Measurements from ENCODE around the gene PCSK6.

Gene PCSK6

DNA sequence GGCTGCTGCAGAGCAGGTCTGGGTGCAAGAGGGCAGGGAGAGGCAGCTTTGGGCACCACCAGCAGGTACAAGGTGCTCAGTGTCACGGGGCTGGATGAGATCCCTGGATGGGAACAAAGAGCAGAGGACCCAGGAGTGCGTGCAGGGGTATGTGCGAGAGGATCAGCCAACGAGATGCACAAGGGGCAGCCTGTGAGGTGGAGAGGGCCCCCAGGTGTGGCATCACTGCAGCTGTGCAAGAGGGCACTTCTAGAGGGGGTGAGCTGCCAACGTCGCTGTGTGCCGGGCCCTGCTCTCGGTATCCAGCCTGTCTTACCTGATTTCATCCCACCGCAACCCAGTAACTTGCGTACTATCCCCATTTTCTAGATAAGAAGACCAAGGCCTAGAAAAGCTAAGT, 127.1 kb downstream of the PCSK6 start:
- Histone ChIP-seq H3K4me1 (ENCODE audit: control insufficient read depth, low read length) (no peaks in the 10 kb centered on the region), H3K4me2 (ENCODE audit: low read length) (no peak overlapping the region), H3K4me3 (ENCODE audit: low read length) (no peak overlapping the region), H3K27me3 (ENCODE audit: control insufficient read depth, low read length) (peaks cover 7% of the 10 kb centered on the region; the same call in 1 of the 2 replicates), H3K27ac (ENCODE audit: low read depth, low read length) (no peak overlapping the region), H3K79me2 (ENCODE audit: control insufficient read depth, low read length) (no peaks in the 10 kb centered on the region), H3K9me3 (ENCODE audit: control insufficient read depth, insufficient read depth, low read length) (no peaks in the 10 kb centered on the region), H3K9me2 (replicated peaks; ENCODE audit: control insufficient read depth, low read length) (no peaks in the 10 kb centered on the region), H3F3A (ENCODE audit: control insufficient read depth, insufficient read depth) (no peaks in the 10 kb centered on the region), H4K20me1 (ENCODE audit: control insufficient read depth, insufficient read depth, low read depth, low read length) (no peaks in the 10 kb centered on the region), H3K36me3 (ENCODE audit: control insufficient read depth, low read length) (no peaks in the 10 kb centered on the region)
- no peak for TF ChIP-seq CTCF (IDR thresholded peaks at IDR 0.05; ENCODE audit: low read depth, low read length, poor library complexity, severe bottlenecking)
- no peak for TF ChIP-seq EZH2phosphoT487 (IDR thresholded peaks at IDR 0.05; ENCODE audit: borderline replicate concordance, low read length)

DNA sequence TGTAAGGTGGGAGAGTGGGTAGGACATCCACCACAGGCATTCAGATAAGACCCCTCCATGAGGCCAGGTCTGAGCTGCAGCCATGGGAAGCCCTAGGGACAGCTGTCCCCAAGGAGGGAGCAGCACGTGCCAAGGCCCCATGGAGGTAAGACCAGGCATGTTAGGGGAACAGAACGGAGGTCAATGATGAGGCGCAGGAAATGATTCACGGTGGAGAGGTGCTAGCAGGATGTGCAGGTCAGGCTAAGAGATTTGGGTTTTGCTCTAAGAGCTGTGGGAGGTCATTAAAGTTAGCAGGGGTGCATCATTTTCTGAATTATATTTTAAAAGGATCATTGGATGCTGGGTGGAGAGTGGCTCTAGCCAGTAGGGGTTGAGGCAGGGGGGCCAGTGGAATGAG, 128.1 kb downstream of the PCSK6 start:
- Histone ChIP-seq H3K4me3 (ENCODE audit: low read length) (no peak overlapping the region), H3K27ac (ENCODE audit: low read depth, low read length) (no peak overlapping the region), H3K9me3 (ENCODE audit: control insufficient read depth, insufficient read depth, low read length) (no peaks in the 10 kb centered on the region), H3K36me3 (ENCODE audit: control insufficient read depth, low read length) (no peaks in the 10 kb centered on the region), H3F3A (ENCODE audit: control insufficient read depth, insufficient read depth) (no peaks in the 10 kb centered on the region), H4K20me1 (ENCODE audit: control insufficient read depth, insufficient read depth, low read depth, low read length) (no peaks in the 10 kb centered on the region), H3K4me1 (ENCODE audit: control insufficient read depth, low read length) (no peaks in the 10 kb centered on the region), H3K4me2 (ENCODE audit: low read length) (no peak overlapping the region), H3K9me2 (replicated peaks; ENCODE audit: control insufficient read depth, low read length) (no peaks in the 10 kb centered on the region), H3K79me2 (ENCODE audit: control insufficient read depth, low read length) (no peaks in the 10 kb centered on the region), H3K27me3 (ENCODE audit: control insufficient read depth, low read length) (peaks cover 7% of the 10 kb centered on the region; the same call in 1 of the 2 replicates)
- TF ChIP-seq EZH2phosphoT487 (IDR thresholded peaks at IDR 0.05; ENCODE audit: borderline replicate concordance, low read length) = no peak
- TF ChIP-seq CTCF (IDR thresholded peaks at IDR 0.05; ENCODE audit: low read depth, low read length, poor library complexity, severe bottlenecking) = no peak

GRCh38 chr15:101359365-101359947, 130.1 kb downstream of the PCSK6 start:
- no peaks in the 10 kb centered on the region for H3K27me3 ChIP-seq (ENCODE audit: control insufficient read depth, low read length)
- no peak overlapping the region for H3K4me3 ChIP-seq (ENCODE audit: low read length)
- no peak overlapping the region for H3K4me2 ChIP-seq (ENCODE audit: low read length)
- no peak overlapping the region for H3K27ac ChIP-seq (ENCODE audit: low read depth, low read length)
- H3K9me3 ChIP-seq (ENCODE audit: control insufficient read depth, insufficient read depth, low read length) = no peaks in the 10 kb centered on the region
- H3K79me2 ChIP-seq (ENCODE audit: control insufficient read depth, low read length) = no peaks in the 10 kb centered on the region
- no peaks in the 10 kb centered on the region for H4K20me1 ChIP-seq (ENCODE audit: control insufficient read depth, insufficient read depth, low read depth, low read length)
- no peaks in the 10 kb centered on the region for H3K36me3 ChIP-seq (ENCODE audit: control insufficient read depth, low read length)
- H3K4me1 ChIP-seq (ENCODE audit: control insufficient read depth, low read length) = no peaks in the 10 kb centered on the region
- no peaks in the 10 kb centered on the region for H3K9me2 ChIP-seq (replicated peaks; ENCODE audit: control insufficient read depth, low read length)
- no peak for TF ChIP-seq CTCF (IDR thresholded peaks at IDR 0.05; ENCODE audit: low read depth, low read length, poor library complexity, severe bottlenecking)
- TF ChIP-seq EZH2phosphoT487 (IDR thresholded peaks at IDR 0.05; ENCODE audit: borderline replicate concordance, low read length) = no peak
- no peaks in the 10 kb centered on the region for H3F3A ChIP-seq (ENCODE audit: control insufficient read depth, insufficient read depth)
